OCI-LY7 (cell line): Measurements from ENCODE around the gene FIBIN. TPM values are rescaled to one million over a fixed set of nuclear protein-coding genes. Genes with fewer than 3 reads are reported as not detected.

Experiments used
- BruUV-seq: library from RNA; stranded (reverse); fragments of 400-500 nt; replicated peaks from 2 replicates; lab custom pipeline; 2021; lab: Mats Ljungman, UMichigan
- CTCF ChIA-PET: fragments of 300-600 bp; sonication (Branson Sonifier 250); formaldehyde crosslinking; loops from one replicate; lab custom pipeline; 2022; ENCODE audit warnings: antibody characterized with exemption; ENCODE audit not compliant: unreplicated experiment; lab: Charles Lee
- POLR2A ChIA-PET: fragments of 300-600 bp; sonication (Branson Sonifier 250); formaldehyde crosslinking; loops from one replicate; lab custom pipeline; 2022; ENCODE audit warnings: antibody characterized with exemption; lab: Charles Lee
- DNase-seq: peaks from one replicate; pipeline ENCODE4 v3.0.0-alpha.2; 2015; ENCODE audit warnings: low spot score
- H2AFZ ChIP-seq: fragments of 200-600 bp; sonication (generic), shearing (Covaris generic); 2 replicates; pipeline ENCODE4 v1.6.1; 2014; ENCODE audit warnings: mild to moderate bottlenecking, antibody characterized with exemption, low read length, moderate library complexity
- H3K27ac ChIP-seq: fragments of 200-600 bp; sonication (generic); 2 replicates; pipeline ENCODE4 v1.5.1; 2014; ENCODE audit warnings: mixed run types, low read depth, mild to moderate bottlenecking, moderate library complexity, low read length, inconsistent platforms; ENCODE audit not compliant: poor library complexity, severe bottlenecking
- H3K36me3 ChIP-seq: fragments of 200-600 bp; sonication (generic); 2 replicates; pipeline ENCODE4 v1.6.1; 2014; ENCODE audit warnings: mild to moderate bottlenecking, antibody characterized with exemption, low read length, moderate library complexity, mixed read lengths; ENCODE audit not compliant: insufficient read depth
- H3K4me1 ChIP-seq: fragments of 200-600 bp; sonication (generic); 2 replicates; pipeline ENCODE4 v1.5.1; 2014; ENCODE audit warnings: mild to moderate bottlenecking, low read length; ENCODE audit not compliant: insufficient read depth, poor library complexity, severe bottlenecking
- H3K4me2 ChIP-seq: fragments of 200-600 bp; sonication (generic); 2 replicates; pipeline ENCODE4 v1.6.1; 2014; ENCODE audit warnings: mild to moderate bottlenecking, low read length
- H3K4me3 ChIP-seq: fragments of 200-600 bp; sonication (generic); 2 replicates; pipeline ENCODE4 v1.5.1; 2014; ENCODE audit warnings: mild to moderate bottlenecking, low read depth, low read length; ENCODE audit not compliant: poor library complexity, severe bottlenecking
- H3K79me2 ChIP-seq: fragments of 200-600 bp; sonication (generic); 2 replicates; pipeline ENCODE4 v1.6.1; 2016; ENCODE audit warnings: low read depth, mild to moderate bottlenecking, low read length, moderate library complexity, mixed read lengths; ENCODE audit not compliant: insufficient read depth
- H3K9me2 ChIP-seq: fragments of 200-600 bp; sonication (generic); 2 replicates; pipeline ENCODE4 v1.6.1; 2016; ENCODE audit warnings: mild to moderate bottlenecking, low read length, mixed read lengths; ENCODE audit not compliant: insufficient read depth
- H3K9me3 ChIP-seq: fragments of 200-600 bp; sonication (generic); 2 replicates; pipeline ENCODE4 v1.6.1; 2014; ENCODE audit warnings: mild to moderate bottlenecking, mixed run types, low read length, mixed read lengths
- H4K20me1 ChIP-seq: fragments of 200-600 bp; sonication (generic); 2 replicates; pipeline ENCODE4 v1.6.1; 2014; ENCODE audit warnings: mild to moderate bottlenecking, antibody characterized with exemption, low read length, moderate library complexity, mixed read lengths; ENCODE audit not compliant: insufficient read depth
- EZH2phosphoT487 ChIP-seq: fragments of 200-600 bp; sonication (generic); IDR thresholded peaks from 2 replicates; pipeline ENCODE4 v1.6.1; 2018; ENCODE audit warnings: low read depth, borderline replicate concordance, mild to moderate bottlenecking, mixed run types, antibody characterized with exemption, low read length, moderate library complexity, mixed read lengths
- intact Hi-C: fragments of 100-400 bp; cut with micrococcal nuclease; formaldehyde crosslinking; loops from one replicate; pipeline ENCODE4 v1.10.0; 2022; ENCODE audit not compliant: unreplicated experiment
- total RNA-seq, 2 experiments: library from RNA; depleted of rRNA in 1 of 2; stranded (reverse); fragments of >200 nt in 1 of 2; shearing (Covaris generic) in 1 of 2; gene quantifications; 2 replicates each; pipeline ENCODE4 v1.2.3, GENCODE V29; 2014 to 2022
- TF ChIP-seq, protein P1 (sequence below): fragments of 200-600 bp; sonication (generic); conservative IDR thresholded peaks from 2 replicates; pipeline ENCODE4 v1.5.1; 2014; ENCODE audit warnings: mild to moderate bottlenecking, antibody characterized with exemption, low read length, moderate library complexity, mixed read lengths

The FIBIN gene
- total RNA-seq, 2 experiments from 2014 or later: not detected

DNA sequence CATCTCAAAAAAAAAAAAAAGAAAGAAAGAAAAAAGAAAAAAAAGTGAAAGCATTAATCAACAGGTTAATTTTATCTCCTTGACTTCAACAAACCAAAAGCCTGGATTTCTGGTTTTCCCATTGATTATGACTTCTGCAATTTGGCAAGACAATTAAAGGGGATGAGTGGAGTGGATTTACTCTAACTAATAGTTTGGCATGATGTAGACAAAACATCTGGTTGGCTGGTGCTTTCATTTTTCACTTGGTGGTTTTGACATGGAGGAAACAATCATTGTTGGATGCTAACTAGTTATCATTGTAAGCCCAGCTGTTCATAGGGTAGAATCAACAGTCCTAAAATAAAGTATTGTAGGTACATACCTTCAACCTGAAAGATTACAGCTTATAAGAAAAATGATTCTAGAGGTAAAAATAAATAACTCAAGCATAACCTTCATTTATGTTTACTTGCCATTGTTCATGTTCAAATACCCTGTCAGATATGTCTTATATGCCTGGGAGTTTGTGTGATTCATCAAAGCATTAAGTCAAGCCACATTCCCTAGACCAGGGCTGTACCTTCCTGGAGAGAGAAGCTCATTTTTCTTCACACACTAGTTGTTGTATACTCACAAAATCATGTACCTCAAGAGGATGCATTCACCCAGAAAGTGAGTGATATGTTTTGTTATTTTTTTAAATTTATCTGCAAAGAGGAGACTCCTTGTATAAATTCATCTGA is 15.1 kb downstream of the FIBIN start:
- no peaks in the 10 kb centered on the region for H3K9me3 ChIP-seq
- H3K79me2 ChIP-seq: no peaks in the 10 kb centered on the region
- ChIA-PET CTCF (no interaction called here), POLR2A (interaction anchor here (1.0 kb wide), 1 partner anchor 10 kb away, joined by 4 read pairs; no protein-coding TSS in a partner anchor)
- H3K4me2 ChIP-seq: no peak overlapping the region
- peaks cover 7% of the 10 kb centered on the region for H3K4me1 ChIP-seq
- H3K9me2 ChIP-seq: no peaks in the 10 kb centered on the region; the same call in 1 of the 2 replicates
- no peaks in the 10 kb centered on the region for H4K20me1 ChIP-seq
- H2AFZ ChIP-seq: peak overlapping the region; percentile 33; the same call in 1 of the 2 replicates
- DNase-seq: no peak
- BruUV-seq: no TSS peak
- TF ChIP-seq, protein P1, sequence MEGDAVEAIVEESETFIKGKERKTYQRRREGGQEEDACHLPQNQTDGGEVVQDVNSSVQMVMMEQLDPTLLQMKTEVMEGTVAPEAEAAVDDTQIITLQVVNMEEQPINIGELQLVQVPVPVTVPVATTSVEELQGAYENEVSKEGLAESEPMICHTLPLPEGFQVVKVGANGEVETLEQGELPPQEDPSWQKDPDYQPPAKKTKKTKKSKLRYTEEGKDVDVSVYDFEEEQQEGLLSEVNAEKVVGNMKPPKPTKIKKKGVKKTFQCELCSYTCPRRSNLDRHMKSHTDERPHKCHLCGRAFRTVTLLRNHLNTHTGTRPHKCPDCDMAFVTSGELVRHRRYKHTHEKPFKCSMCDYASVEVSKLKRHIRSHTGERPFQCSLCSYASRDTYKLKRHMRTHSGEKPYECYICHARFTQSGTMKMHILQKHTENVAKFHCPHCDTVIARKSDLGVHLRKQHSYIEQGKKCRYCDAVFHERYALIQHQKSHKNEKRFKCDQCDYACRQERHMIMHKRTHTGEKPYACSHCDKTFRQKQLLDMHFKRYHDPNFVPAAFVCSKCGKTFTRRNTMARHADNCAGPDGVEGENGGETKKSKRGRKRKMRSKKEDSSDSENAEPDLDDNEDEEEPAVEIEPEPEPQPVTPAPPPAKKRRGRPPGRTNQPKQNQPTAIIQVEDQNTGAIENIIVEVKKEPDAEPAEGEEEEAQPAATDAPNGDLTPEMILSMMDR: no peak
- TF ChIP-seq EZH2phosphoT487: no peak
- no peak overlapping the region for H3K27ac ChIP-seq
- no peaks in the 10 kb centered on the region for H3K36me3 ChIP-seq
- intact Hi-C loops: no loop called here
- no peak overlapping the region for H3K4me3 ChIP-seq

DNA sequence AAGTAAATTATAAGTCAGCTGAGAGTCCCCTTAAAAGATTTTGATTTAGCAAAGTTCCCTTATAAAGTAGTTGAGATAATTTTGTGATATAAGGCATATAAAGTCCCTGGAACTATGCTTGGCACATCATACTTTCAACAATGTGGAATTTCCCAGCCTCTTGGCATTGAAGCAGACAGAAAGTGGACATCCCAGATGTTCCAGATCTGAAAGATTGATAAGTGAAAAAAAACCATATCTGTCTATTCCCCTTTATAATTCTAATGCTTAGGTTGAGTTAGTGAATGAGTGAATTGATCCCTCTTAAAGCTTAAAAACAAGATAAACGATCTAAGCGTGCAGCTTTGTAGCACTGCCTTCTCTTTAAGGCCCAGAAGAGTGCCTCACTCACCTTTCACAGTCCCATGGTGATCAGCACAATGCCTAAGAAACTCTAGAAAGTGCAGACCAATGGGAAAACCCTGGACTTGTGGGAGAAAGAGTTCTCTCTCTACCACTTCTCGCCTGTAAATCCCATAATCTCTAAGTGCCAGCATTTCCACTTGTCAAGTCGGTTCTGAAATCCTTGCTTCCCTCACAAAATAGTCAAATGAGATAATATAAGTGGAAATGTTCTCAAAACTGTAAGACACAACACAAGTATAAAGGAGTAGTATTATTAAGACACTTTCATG is 17.8 kb downstream of the FIBIN start:
- Histone ChIP-seq H3K9me2 (no peaks in the 10 kb centered on the region; the same call in 1 of the 2 replicates), H3K27ac (no peak overlapping the region), H2AFZ (peak overlapping the region; percentile 79), H3K9me3 (no peaks in the 10 kb centered on the region), H3K4me3 (no peak overlapping the region), H3K36me3 (no peaks in the 10 kb centered on the region), H3K4me2 (peak overlapping the region; percentile 24; the same call in 1 of the 2 replicates), H3K79me2 (no peaks in the 10 kb centered on the region), H3K4me1 (peaks cover 7% of the 10 kb centered on the region), H4K20me1 (no peaks in the 10 kb centered on the region)
- intact Hi-C loops: no loop called here
- POLR2A ChIA-PET: no interaction called here
- DNase-seq: no peak
- TF ChIP-seq, protein P1: no peak
- TF ChIP-seq EZH2phosphoT487: no peak
- BruUV-seq: no TSS peak
- CTCF ChIA-PET: no interaction called here
